OCI-LY7 (cell line): ENCODE measurements around the gene PRR5L. TPM values are rescaled to one million over a fixed set of nuclear protein-coding genes. Genes with fewer than 3 reads are reported as not detected.

Experiments
- BruUV-seq: library from RNA; stranded (reverse); fragments of 400-500 nt; replicated peaks from 2 replicates; lab custom pipeline; 2021; lab: Mats Ljungman, UMichigan
- CTCF ChIA-PET: fragments of 300-600 bp; sonication (Branson Sonifier 250); formaldehyde crosslinking; loops from one replicate; lab custom pipeline; 2022; ENCODE audit warnings: antibody characterized with exemption; ENCODE audit not compliant: unreplicated experiment; lab: Charles Lee
- POLR2A ChIA-PET: fragments of 300-600 bp; sonication (Branson Sonifier 250); formaldehyde crosslinking; loops from one replicate; lab custom pipeline; 2022; ENCODE audit warnings: antibody characterized with exemption; lab: Charles Lee
- DNase-seq: peaks from one replicate; pipeline ENCODE4 v3.0.0-alpha.2; 2015; ENCODE audit warnings: low spot score
- H2AFZ ChIP-seq: fragments of 200-600 bp; sonication (generic), shearing (Covaris generic); 2 replicates; pipeline ENCODE4 v1.6.1; 2014; ENCODE audit warnings: mild to moderate bottlenecking, antibody characterized with exemption, low read length, moderate library complexity
- H3K27ac ChIP-seq: fragments of 200-600 bp; sonication (generic); 2 replicates; pipeline ENCODE4 v1.5.1; 2014; ENCODE audit warnings: mixed run types, low read depth, mild to moderate bottlenecking, moderate library complexity, low read length, inconsistent platforms; ENCODE audit not compliant: poor library complexity, severe bottlenecking
- H3K36me3 ChIP-seq: fragments of 200-600 bp; sonication (generic); 2 replicates; pipeline ENCODE4 v1.6.1; 2014; ENCODE audit warnings: mild to moderate bottlenecking, antibody characterized with exemption, low read length, moderate library complexity, mixed read lengths; ENCODE audit not compliant: insufficient read depth
- H3K4me1 ChIP-seq: fragments of 200-600 bp; sonication (generic); 2 replicates; pipeline ENCODE4 v1.5.1; 2014; ENCODE audit warnings: mild to moderate bottlenecking, low read length; ENCODE audit not compliant: insufficient read depth, poor library complexity, severe bottlenecking
- H3K4me2 ChIP-seq: fragments of 200-600 bp; sonication (generic); 2 replicates; pipeline ENCODE4 v1.6.1; 2014; ENCODE audit warnings: mild to moderate bottlenecking, low read length
- H3K4me3 ChIP-seq: fragments of 200-600 bp; sonication (generic); 2 replicates; pipeline ENCODE4 v1.5.1; 2014; ENCODE audit warnings: mild to moderate bottlenecking, low read depth, low read length; ENCODE audit not compliant: poor library complexity, severe bottlenecking
- H3K79me2 ChIP-seq: fragments of 200-600 bp; sonication (generic); 2 replicates; pipeline ENCODE4 v1.6.1; 2016; ENCODE audit warnings: low read depth, mild to moderate bottlenecking, low read length, moderate library complexity, mixed read lengths; ENCODE audit not compliant: insufficient read depth
- H3K9me2 ChIP-seq: fragments of 200-600 bp; sonication (generic); 2 replicates; pipeline ENCODE4 v1.6.1; 2016; ENCODE audit warnings: mild to moderate bottlenecking, low read length, mixed read lengths; ENCODE audit not compliant: insufficient read depth
- H3K9me3 ChIP-seq: fragments of 200-600 bp; sonication (generic); 2 replicates; pipeline ENCODE4 v1.6.1; 2014; ENCODE audit warnings: mild to moderate bottlenecking, mixed run types, low read length, mixed read lengths
- H4K20me1 ChIP-seq: fragments of 200-600 bp; sonication (generic); 2 replicates; pipeline ENCODE4 v1.6.1; 2014; ENCODE audit warnings: mild to moderate bottlenecking, antibody characterized with exemption, low read length, moderate library complexity, mixed read lengths; ENCODE audit not compliant: insufficient read depth
- CTCF ChIP-seq: fragments of 200-600 bp; sonication (generic); conservative IDR thresholded peaks from 2 replicates; pipeline ENCODE4 v1.5.1; 2014; ENCODE audit warnings: mild to moderate bottlenecking, antibody characterized with exemption, low read length, moderate library complexity, mixed read lengths
- EZH2phosphoT487 ChIP-seq: fragments of 200-600 bp; sonication (generic); IDR thresholded peaks from 2 replicates; pipeline ENCODE4 v1.6.1; 2018; ENCODE audit warnings: low read depth, borderline replicate concordance, mild to moderate bottlenecking, mixed run types, antibody characterized with exemption, low read length, moderate library complexity, mixed read lengths
- intact Hi-C: fragments of 100-400 bp; cut with micrococcal nuclease; formaldehyde crosslinking; loops from one replicate; pipeline ENCODE4 v1.10.0; 2022; ENCODE audit not compliant: unreplicated experiment
- total RNA-seq, 2 experiments: library from RNA; depleted of rRNA in 1 of 2; stranded (reverse); fragments of >200 nt in 1 of 2; shearing (Covaris generic) in 1 of 2; gene quantifications; 2 replicates each; pipeline ENCODE4 v1.2.3, GENCODE V29; 2014 to 2022

The PRR5L gene
- total RNA-seq, 2 experiments from 2014 or later: not detected

DNA sequence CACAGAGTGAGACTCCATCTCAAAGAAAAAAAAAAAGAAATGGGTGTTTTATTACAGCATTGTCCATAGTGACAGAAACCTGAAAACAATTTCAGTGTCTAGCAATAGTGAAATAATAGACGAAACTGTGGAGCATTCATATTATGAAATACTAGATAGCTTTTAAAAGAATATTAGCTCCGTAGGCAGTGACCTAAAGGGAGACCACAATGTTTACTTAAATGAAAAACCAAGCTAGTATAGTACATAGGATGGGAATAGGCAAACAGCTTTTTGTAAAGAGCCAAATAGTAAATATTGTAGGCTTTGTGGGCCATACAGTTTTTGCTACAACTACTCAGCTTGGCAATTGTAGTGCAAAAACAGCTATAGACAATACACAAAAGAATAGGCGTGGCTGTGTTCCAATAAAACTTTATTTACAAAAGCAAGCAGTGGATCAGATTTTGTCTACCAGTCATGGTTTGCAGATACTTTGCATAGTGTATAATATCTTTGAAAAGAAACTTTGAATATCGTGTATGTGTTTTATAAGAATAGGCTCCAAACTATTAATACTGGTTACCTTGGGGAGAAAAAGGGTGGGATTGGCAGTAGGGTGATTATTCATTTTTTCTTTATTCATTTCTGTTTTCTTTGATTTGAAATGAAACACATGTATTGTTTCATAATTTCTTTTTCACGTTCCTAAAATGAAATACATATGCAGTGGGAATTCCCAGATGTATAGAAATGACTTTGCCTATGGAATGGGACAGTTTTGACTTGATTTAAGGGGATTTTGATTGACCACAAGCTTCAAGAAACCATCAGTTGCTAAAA is 50.7 kb downstream of the PRR5L start:
- CTCF ChIA-PET: interaction anchor here (1.1 kb wide), 1 partner anchor 146 kb away, joined by 3 read pairs; no protein-coding TSS in a partner anchor
- Histone ChIP-seq H3K4me1 (no peaks in the 10 kb centered on the region), H4K20me1 (no peaks in the 10 kb centered on the region), H2AFZ (peak overlapping the region; percentile 10; the same call in 1 of the 2 replicates), H3K36me3 (no peaks in the 10 kb centered on the region), H3K9me3 (no peaks in the 10 kb centered on the region), H3K79me2 (no peaks in the 10 kb centered on the region), H3K9me2 (no peaks in the 10 kb centered on the region), H3K4me3 (no peak overlapping the region), H3K4me2 (no peak overlapping the region), H3K27ac (no peak overlapping the region)
- POLR2A ChIA-PET: interaction anchor here (0.7 to 1.0 kb wide), 3 partner anchors 9 to 132 kb away, joined by 3 to 4 read pairs (median 4); no protein-coding TSS in a partner anchor
- DNase-seq: no peak
- no TSS peak for BruUV-seq
- intact Hi-C loops: no loop called here
- TF ChIP-seq EZH2phosphoT487 (no peak), CTCF (no peak)

DNA sequence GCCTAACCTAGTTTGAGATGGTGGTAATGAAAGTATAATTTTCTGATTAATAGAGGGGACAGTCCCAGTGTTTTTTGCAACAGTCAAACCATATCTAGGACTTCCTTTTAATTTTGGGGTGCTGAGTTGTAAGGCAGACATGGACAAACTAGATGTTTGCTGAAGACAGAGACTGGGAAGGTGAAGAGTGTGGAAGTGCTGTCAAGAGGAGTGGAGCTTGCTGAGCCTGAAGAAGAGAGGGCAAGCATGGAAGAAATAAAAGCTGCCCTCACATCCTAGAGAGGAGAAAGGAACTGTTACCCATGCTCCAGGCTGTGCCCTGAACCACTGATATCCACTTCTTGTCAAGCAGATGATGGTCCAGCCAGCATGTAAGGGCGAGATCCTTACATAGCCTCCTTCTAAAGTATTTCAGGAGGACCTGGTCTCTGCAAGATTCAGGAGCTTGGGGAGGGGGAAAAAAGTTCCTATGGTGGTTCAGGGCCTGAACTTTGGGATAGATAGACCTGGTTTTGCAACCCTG is 51.4 kb downstream of the PRR5L start:
- Histone ChIP-seq H3K9me2 (no peaks in the 10 kb centered on the region), H3K9me3 (no peaks in the 10 kb centered on the region), H2AFZ (peak overlapping the region; percentile 10; the same call in 1 of the 2 replicates), H3K4me2 (no peak overlapping the region), H3K4me1 (no peaks in the 10 kb centered on the region), H4K20me1 (no peaks in the 10 kb centered on the region), H3K27ac (no peak overlapping the region), H3K4me3 (no peak overlapping the region), H3K36me3 (no peaks in the 10 kb centered on the region), H3K79me2 (no peaks in the 10 kb centered on the region)
- ChIA-PET POLR2A (interaction anchor here (0.7 to 1.1 kb wide), 4 partner anchors 8 to 131 kb away, joined by 3 to 4 read pairs (median 4); no protein-coding TSS in a partner anchor), CTCF (interaction anchor here (1.1 kb wide), 1 partner anchor 145 kb away, joined by 3 read pairs; no protein-coding TSS in a partner anchor)
- TF ChIP-seq EZH2phosphoT487 (no peak), CTCF (no peak)
- no TSS peak for BruUV-seq
- intact Hi-C loops: no loop called here
- DNase-seq: no peak
